K562 (cell line): ENCODE results near the gene LY6G6C. TPM values are rescaled to one million over a fixed set of nuclear protein-coding genes. Genes with fewer than 3 reads are reported as not detected.
A peak's percentile ranks its signal among the peaks of the same experiment; 100 is the strongest.

Source experiments
- ARID3B ChIP-seq: fragments of 250-450 bp; sonication (Bioruptor Pico); IDR thresholded peaks from 2 replicates; pipeline ENCODE4 v1.4.0; 2020; ENCODE audit warnings: borderline replicate concordance
- CBX3 ChIP-seq, 2 experiments: IDR thresholded peaks; 1 replicate in 1 of 2; 2 replicates in 1 of 2; pipeline ENCODE4 v1.6.1; 2012; ENCODE audit warnings: inconsistent platforms in 2 of 2, low read length in 2 of 2, borderline replicate concordance in 1 of 2, control low read depth in 1 of 2
- FOXM1 ChIP-seq, 2 experiments: fragments of 450-650 bp in 1 of 2; sonication (generic) in 1 of 2; formaldehyde crosslinking in 1 of 2; IDR thresholded peaks; 2 replicates each; pipeline versions ENCODE4 v1.6.1 to v1.9.0; 2017 to 2022; ENCODE audit warnings: low read depth in 2 of 2, mild to moderate bottlenecking in 2 of 2, missing genetic modification reagents in 1 of 2, moderate library complexity in 1 of 2
- HDAC3 ChIP-seq: fragments of 450-650 bp; IDR thresholded peaks from 2 replicates; pipeline ENCODE4 v1.6.1; 2018; ENCODE audit warnings: borderline replicate concordance, mild to moderate bottlenecking, moderate library complexity; ENCODE audit not compliant: partially characterized antibody
- HIVEP1 ChIP-seq: fragments of 250-450 bp; sonication (Bioruptor Pico); IDR thresholded peaks from 2 replicates; pipeline ENCODE4 v1.4.0; 2020; ENCODE audit warnings: mild to moderate bottlenecking
- NR1H2 ChIP-seq: sonication (generic); formaldehyde crosslinking; IDR thresholded peaks from 2 replicates; pipeline ENCODE4 v1.4.0; 2020; ENCODE audit warnings: mild to moderate bottlenecking, missing genetic modification reagents
- RBM15 ChIP-seq: fragments of 200-400 bp; formaldehyde crosslinking; IDR thresholded peaks from 2 replicates; pipeline ENCODE4 v1.6.1; 2018; ENCODE audit warnings: mild to moderate bottlenecking, low read length, moderate library complexity; ENCODE audit not compliant: insufficient read depth
- RFX1 ChIP-seq: fragments of 450-650 bp; IDR thresholded peaks from 2 replicates; pipeline ENCODE4 v1.6.1; 2016; ENCODE audit warnings: mild to moderate bottlenecking, moderate library complexity
- RHOXF2B ChIP-seq: fragments of 250-450 bp; sonication (Bioruptor Pico); conservative IDR thresholded peaks from 2 replicates; pipeline ENCODE4 v1.5.1; 2021
- SMAD1 ChIP-seq: fragments of 150-350 bp; IDR thresholded peaks from 2 replicates; pipeline ENCODE4 v1.6.1; 2014; ENCODE audit warnings: low read length, low read depth; ENCODE audit not compliant: partially characterized antibody
- SNRNP70 ChIP-seq: fragments of 200-400 bp; formaldehyde crosslinking; optimal IDR thresholded peaks from 2 replicates; pipeline ENCODE3; 2017; ENCODE audit warnings: low read depth, low read length
- THAP12 ChIP-seq: fragments of 250-450 bp; sonication (Bioruptor Pico); IDR thresholded peaks from 2 replicates; pipeline ENCODE4 v1.9.0; 2021; ENCODE audit warnings: mild to moderate bottlenecking, inconsistent platforms
- TOE1 ChIP-seq, 2 experiments: fragments of 450-650 bp in 1 of 2; sonication (generic) in 1 of 2; formaldehyde crosslinking in 1 of 2; IDR thresholded peaks; 2 replicates each; pipeline versions ENCODE4 v1.7.1 to v1.8.0; 2016 to 2022; ENCODE audit warnings: borderline replicate concordance in 2 of 2, mild to moderate bottlenecking in 2 of 2, antibody characterized with exemption in 1 of 2, inconsistent platforms in 1 of 2, low read depth in 1 of 2, missing genetic modification reagents in 1 of 2, moderate library complexity in 1 of 2
- ZNF408 ChIP-seq: fragments of 250-450 bp; sonication (Bioruptor Pico); IDR thresholded peaks from 2 replicates; pipeline ENCODE4 v1.4.0; 2020; ENCODE audit warnings: low read depth, mild to moderate bottlenecking, moderate library complexity
- ZNF586 ChIP-seq: fragments of 450-650 bp; formaldehyde crosslinking; conservative IDR thresholded peaks from 2 replicates; pipeline ENCODE4 v1.4.0; 2020; ENCODE audit warnings: mild to moderate bottlenecking, moderate library complexity
- polyA plus RNA-seq, 8 experiments: library from polyadenylated mRNA; depleted of rRNA in 4 of 8; stranded (reverse) in 5 of 8; unstranded in 3 of 8; fragments of >200 nt; fragmentation: Nextera tagmentation in 2 of 8; fragmentation: Illumina TruSeq in 1 of 8; extraction: Ambion mirVana in 2 of 8; extraction: Trizol in 1 of 8; gene quantifications; 2 replicates each; pipeline versions ENCODE4 v1.2.1 to v1.2.3, GENCODE V29; 2011 to 2014; ENCODE audit warnings: inconsistent platforms in 1 of 8, missing spikeins in 1 of 8
- total RNA-seq, 7 experiments: library from RNA; depleted of rRNA in 6 of 7; stranded (reverse); fragments of >200 nt in 6 of 7; fragmentation: Illumina TruSeq in 2 of 7; extraction: Trizol in 2 of 7; gene quantifications; 2 replicates each; pipeline versions ENCODE4 v1.2.1 to v1.2.3, GENCODE V29; 2011 to 2021; ENCODE audit warnings: low replicate concordance in 1 of 7
- TF ChIP-seq, protein P1 (sequence below): fragments of 450-650 bp; conservative IDR thresholded peaks from 2 replicates; pipeline ENCODE4 v1.6.1; 2016; ENCODE audit warnings: missing genetic modification characterization, low read depth, mild to moderate bottlenecking, missing compliant biosample characterization, moderate library complexity
- TF ChIP-seq, protein P2 (sequence below): sonication (generic); formaldehyde crosslinking; IDR thresholded peaks from 2 replicates; pipeline ENCODE4 v1.8.1; 2023; ENCODE audit warnings: mild to moderate bottlenecking, missing genetic modification reagents, moderate library complexity
- TF ChIP-seq, protein P3 (sequence below): IDR thresholded peaks from 2 replicates; pipeline ENCODE4 v1.6.1; 2014; ENCODE audit warnings: antibody characterized with exemption

The LY6G6C gene
- total and polyA plus RNA-seq, 9 of the 15 experiments (the other 6 are each of a cell fraction or from before 2014, with no cell fraction given), result 0.06 to 0.20 TPM; not detected in 7

DNA sequence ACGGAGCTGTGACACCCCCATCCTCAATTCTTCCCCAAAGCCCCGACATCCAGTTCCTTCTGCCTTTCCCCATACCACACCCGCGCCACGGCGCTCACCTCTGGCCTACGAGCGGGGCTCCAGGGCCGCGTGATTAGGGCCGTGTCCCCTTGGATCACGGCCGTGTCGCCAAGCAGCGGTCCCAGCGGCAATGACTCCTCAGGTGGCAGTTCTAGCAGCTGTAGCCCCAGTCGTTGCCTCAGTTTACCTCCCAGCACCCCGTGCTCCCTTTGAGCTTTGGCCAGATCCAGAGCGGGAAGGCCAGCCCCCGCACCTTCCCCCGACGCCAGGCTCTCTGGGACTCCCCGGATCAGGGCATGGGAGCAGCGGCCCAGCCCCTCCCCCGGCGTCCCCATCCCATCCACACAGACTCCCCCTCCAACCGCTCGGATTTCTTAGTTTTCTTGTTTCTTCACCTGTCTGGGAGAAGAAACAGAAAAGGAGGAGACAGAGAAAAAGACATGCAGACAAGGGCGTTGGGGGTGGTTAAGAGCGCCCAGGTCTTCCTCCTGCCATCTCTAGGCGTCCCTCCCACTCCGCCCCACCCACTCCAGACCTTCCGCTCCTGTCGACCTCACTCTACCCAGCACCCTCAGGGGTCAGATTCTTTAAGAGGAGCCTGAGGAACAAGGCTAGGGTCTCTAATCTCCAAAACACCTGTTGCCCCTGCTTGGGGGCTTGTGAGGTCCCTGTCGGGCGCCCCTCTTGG lies 7.4 kb upstream of the LY6G6C start, which contains the start of gene DDAH2 (continued):
- TF ChIP-seq SMAD1 (peak; percentile 31), FOXM1 (IDR thresholded peaks at IDR 0.05; ENCODE audit: low read depth) (no peak), FOXM1 (CRISPR knock-in tag; IDR thresholded peaks at IDR 0.05; ENCODE audit: low read depth) (no peak; the same call in 1 of the 2 replicates), ZNF586 (CRISPR knock-in tag) (no peak), RBM15 (no peak), THAP12 (CRISPR knock-in tag) (peak; percentile 69; the same call in 1 of the 2 replicates), HDAC3 (no peak), TOE1 (IDR thresholded peaks at IDR 0.05; ENCODE audit: borderline replicate concordance) (no peak), TOE1 (CRISPR knock-in tag; IDR thresholded peaks at IDR 0.05; ENCODE audit: borderline replicate concordance, low read depth) (no peak; the same call in 1 of the 2 replicates), NR1H2 (CRISPR knock-in tag) (peak; percentile 86; the same call in 1 of the 2 replicates), RHOXF2B (no peak), SNRNP70 (no peak), ZNF408 (no peak), RFX1 (no peak), CBX3 (IDR thresholded peaks at IDR 0.05; ENCODE audit: borderline replicate concordance in 1 of 2, low read length in 2 of 2) (no peak), ARID3B (CRISPR knock-in tag) (0 out of 2 replicates have a peak, but pooled peaks have one; percentile 59), HIVEP1 (CRISPR knock-in tag) (no peak)
- TF ChIP-seq, protein P1, sequence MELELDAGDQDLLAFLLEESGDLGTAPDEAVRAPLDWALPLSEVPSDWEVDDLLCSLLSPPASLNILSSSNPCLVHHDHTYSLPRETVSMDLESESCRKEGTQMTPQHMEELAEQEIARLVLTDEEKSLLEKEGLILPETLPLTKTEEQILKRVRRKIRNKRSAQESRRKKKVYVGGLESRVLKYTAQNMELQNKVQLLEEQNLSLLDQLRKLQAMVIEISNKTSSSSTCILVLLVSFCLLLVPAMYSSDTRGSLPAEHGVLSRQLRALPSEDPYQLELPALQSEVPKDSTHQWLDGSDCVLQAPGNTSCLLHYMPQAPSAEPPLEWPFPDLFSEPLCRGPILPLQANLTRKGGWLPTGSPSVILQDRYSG, result no peak
- TF ChIP-seq, protein P2, sequence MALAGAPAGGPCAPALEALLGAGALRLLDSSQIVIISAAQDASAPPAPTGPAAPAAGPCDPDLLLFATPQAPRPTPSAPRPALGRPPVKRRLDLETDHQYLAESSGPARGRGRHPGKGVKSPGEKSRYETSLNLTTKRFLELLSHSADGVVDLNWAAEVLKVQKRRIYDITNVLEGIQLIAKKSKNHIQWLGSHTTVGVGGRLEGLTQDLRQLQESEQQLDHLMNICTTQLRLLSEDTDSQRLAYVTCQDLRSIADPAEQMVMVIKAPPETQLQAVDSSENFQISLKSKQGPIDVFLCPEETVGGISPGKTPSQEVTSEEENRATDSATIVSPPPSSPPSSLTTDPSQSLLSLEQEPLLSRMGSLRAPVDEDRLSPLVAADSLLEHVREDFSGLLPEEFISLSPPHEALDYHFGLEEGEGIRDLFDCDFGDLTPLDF (CRISPR knock-in tag), result peak; percentile 47; the same call in 1 of the 2 replicates
- TF ChIP-seq, protein P3, sequence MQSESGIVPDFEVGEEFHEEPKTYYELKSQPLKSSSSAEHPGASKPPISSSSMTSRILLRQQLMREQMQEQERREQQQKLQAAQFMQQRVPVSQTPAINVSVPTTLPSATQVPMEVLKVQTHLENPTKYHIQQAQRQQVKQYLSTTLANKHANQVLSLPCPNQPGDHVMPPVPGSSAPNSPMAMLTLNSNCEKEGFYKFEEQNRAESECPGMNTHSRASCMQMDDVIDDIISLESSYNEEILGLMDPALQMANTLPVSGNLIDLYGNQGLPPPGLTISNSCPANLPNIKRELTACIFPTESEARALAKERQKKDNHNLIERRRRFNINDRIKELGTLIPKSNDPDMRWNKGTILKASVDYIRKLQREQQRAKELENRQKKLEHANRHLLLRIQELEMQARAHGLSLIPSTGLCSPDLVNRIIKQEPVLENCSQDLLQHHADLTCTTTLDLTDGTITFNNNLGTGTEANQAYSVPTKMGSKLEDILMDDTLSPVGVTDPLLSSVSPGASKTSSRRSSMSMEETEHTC, result no peak
